Stimulated activated CD4-positive, alpha-beta T cell treated with anti-CD3 and anti-CD28 coated beads, Interleukin-4, amount 100 ng/mL, for 24 hours (primary cell): ENCODE measurements around the gene ZNFX1.
A peak's percentile ranks its signal among the peaks of the same experiment; 100 is the strongest.
"Not testable (repeated sequence)": the region's sequence is repeated elsewhere in the genome, so short reads cannot be mapped to it uniquely, and the experiment has no call there.

Experiments used
- DNase-seq: peaks from one replicate; pipeline ENCODE4 v3.0.0-alpha.2; 2020

ZNFX1 gene

GRCh38 chr20:49278036-49278817 is at the start of gene ZNFX1:
Gene ZNFX1, minus strand, starts transcription at chr20:49278057. Its CDS starts 2,218 bp downstream, at chr20:49275839.
- peak; percentile 99 for DNase-seq

- DNase-seq, result no peak
These were observed 48.2 kb upstream of the ZNFX1 start for GRCh38 chr20:49326026-49326425.

- DNase-seq, result no peak
These were observed 46.4 kb upstream of the ZNFX1 start for GRCh38 chr20:49324306-49324705.

- peak; percentile 15 for DNase-seq
These were observed 45.9 kb upstream of the ZNFX1 start for GRCh38 chr20:49323622-49324238.

- no peak for DNase-seq
These were observed 42.6 kb upstream of the ZNFX1 start for GRCh38 chr20:49320460-49320859.

- DNase-seq, result no peak
These were observed 41.5 kb upstream of the ZNFX1 start for GRCh38 chr20:49319208-49319809.

GRCh38 chr20:49318430-49319207 is 40.8 kb upstream of the ZNFX1 start:
- DNase-seq, result no peak

- DNase-seq, result no peak
These were observed 40.2 kb upstream of the ZNFX1 start for GRCh38 chr20:49318091-49318429.

GRCh38 chr20:49316704-49317103 is 38.8 kb upstream of the ZNFX1 start:
- no peak for DNase-seq

GRCh38 chr20:49315580-49315979 is 37.7 kb upstream of the ZNFX1 start:
- DNase-seq, result no peak

- not testable (repeated sequence) for DNase-seq
These were observed 36.2 kb upstream of the ZNFX1 start for GRCh38 chr20:49314052-49314451.

- DNase-seq, result no peak
These were observed 35.4 kb upstream of the ZNFX1 start for GRCh38 chr20:49313283-49313682.

- no peak for DNase-seq
These were observed 34.8 kb upstream of the ZNFX1 start for GRCh38 chr20:49312661-49313060.

- no peak for DNase-seq
These were observed 32.8 kb upstream of the ZNFX1 start for GRCh38 chr20:49310705-49311104.

- no peak for DNase-seq
These were observed 31.0 kb upstream of the ZNFX1 start for GRCh38 chr20:49308875-49309274.

GRCh38 chr20:49306903-49307620 is 29.2 kb upstream of the ZNFX1 start:
- DNase-seq, result no peak

- no peak for DNase-seq
These were observed 25.3 kb upstream of the ZNFX1 start for GRCh38 chr20:49303065-49303552.

GRCh38 chr20:49297605-49298530 is 20.0 kb upstream of the ZNFX1 start:
- no peak for DNase-seq

- DNase-seq, result not testable (repeated sequence)
These were observed 16.3 kb upstream of the ZNFX1 start for GRCh38 chr20:49294002-49294654.

GRCh38 chr20:49293122-49293521 is 15.3 kb upstream of the ZNFX1 start:
- DNase-seq, result no peak

GRCh38 chr20:49292010-49292409 is 14.2 kb upstream of the ZNFX1 start:
- DNase-seq, result no peak
